Fibroblast of lung (primary cell): ENCODE results near the gene ALDH18A1. TPM values are rescaled to one million over a fixed set of nuclear protein-coding genes. Genes with fewer than 3 reads are reported as not detected.

Experiments
- DNase-seq, 2 donors: peaks; one replicate each; pipeline versions ENCODE4 v3.0.0 to v3.0.0-alpha.2; 2010; ENCODE audit warnings: low read depth in 2 of 2
- H2AFZ ChIP-seq: 2 replicates; pipeline ENCODE4 v1.5.1; 2012; ENCODE audit warnings: low read length, control low read depth, inconsistent platforms
- H3K27ac ChIP-seq: 2 replicates; pipeline ENCODE4 v1.5.1; 2011; ENCODE audit warnings: low read length, control low read depth; ENCODE audit not compliant: insufficient read depth
- H3K27me3 ChIP-seq: 2 replicates; pipeline ENCODE4 v1.5.1; 2011; ENCODE audit warnings: mild to moderate bottlenecking, low read length; ENCODE audit not compliant: control insufficient read depth, insufficient read depth
- H3K36me3 ChIP-seq: 2 replicates; pipeline ENCODE4 v1.5.1; 2011; ENCODE audit warnings: low read length; ENCODE audit not compliant: control insufficient read depth, insufficient read depth
- H3K4me1 ChIP-seq: 2 replicates; pipeline ENCODE4 v1.5.1; 2011; ENCODE audit warnings: low read length; ENCODE audit not compliant: control insufficient read depth, insufficient read depth; ENCODE audit errors: extremely low read depth
- H3K4me2 ChIP-seq: 2 replicates; pipeline ENCODE4 v1.5.1; 2011; ENCODE audit warnings: low read length, control low read depth; ENCODE audit not compliant: insufficient read depth; ENCODE audit errors: extremely low read depth
- H3K4me3 ChIP-seq, 4 experiments: fragments of 200-600 bp in 1 of 4; sonication (generic) in 1 of 4; replicated peaks in 1 of 4; 2 replicates each; pipeline ENCODE4 v1.5.1; 2011 to 2016; ENCODE audit warnings: low read length in 4 of 4, low read depth in 3 of 4, mild to moderate bottlenecking in 3 of 4, control low read depth in 2 of 4, inconsistent platforms in 1 of 4, mixed read lengths in 1 of 4; ENCODE audit not compliant: insufficient read depth in 1 of 4; ENCODE audit errors: control extremely low read depth in 1 of 4
- H3K79me2 ChIP-seq: 2 replicates; pipeline ENCODE4 v1.5.1; 2012; ENCODE audit warnings: mild to moderate bottlenecking, low read length, inconsistent platforms; ENCODE audit not compliant: control insufficient read depth, insufficient read depth
- H3K9ac ChIP-seq: 2 replicates; pipeline ENCODE4 v1.5.1; 2011; ENCODE audit warnings: mild to moderate bottlenecking, low read length, control low read depth; ENCODE audit not compliant: insufficient read depth
- H3K9me3 ChIP-seq: 2 replicates; pipeline ENCODE4 v1.5.1; 2012; ENCODE audit warnings: low read depth, low read length; ENCODE audit not compliant: control insufficient read depth, insufficient read depth
- H4K20me1 ChIP-seq: 2 replicates; pipeline ENCODE4 v1.5.1; 2011; ENCODE audit warnings: low read length; ENCODE audit not compliant: control insufficient read depth, insufficient read depth; ENCODE audit errors: extremely low read depth
- CTCF ChIP-seq, 2 donors: IDR thresholded peaks in 1 of 2; conservative IDR thresholded peaks in 1 of 2; 1 replicate in 1 of 2; 2 replicates in 1 of 2; pipeline ENCODE4 v1.5.1; 2011 to 2012; ENCODE audit warnings: low read length in 2 of 2, control low read depth in 1 of 2, inconsistent platforms in 1 of 2, low read depth in 1 of 2, mild to moderate bottlenecking in 1 of 2
- EZH2 ChIP-seq: IDR thresholded peaks from 2 replicates; pipeline ENCODE4 v1.5.1; 2012; ENCODE audit warnings: low read length, control low read depth, mild to moderate bottlenecking; ENCODE audit errors: missing control alignments
- polyA plus RNA-seq, 2 donors: library from polyadenylated mRNA; depleted of rRNA in 1 of 2; stranded (reverse) in 1 of 2; unstranded in 1 of 2; fragments of >200 nt; gene quantifications; 2 replicates each; pipeline ENCODE4 v1.2.1, GENCODE V29; 2011 to 2012; ENCODE audit warnings: missing spikeins in 1 of 2
- total RNA-seq: library from RNA; depleted of rRNA; stranded (reverse); fragments of >200 nt; gene quantifications from 2 replicates; pipeline ENCODE4 v1.2.1, GENCODE V29; 2014

ALDH18A1 gene
- total and polyA plus RNA-seq, 2 donors (not counting 1 experiment from before 2014, with no cell fraction given): 84.4 to 85.7 TPM

GRCh38 chr10:95618101-95618500 lies 38.4 kb downstream of the ALDH18A1 start:
- DNase-seq: no peak
- no peak overlapping the region for H3K4me2 ChIP-seq
- H3K79me2 ChIP-seq: no peaks in the 10 kb centered on the region
- H3K4me1 ChIP-seq: no peaks in the 10 kb centered on the region
- no peak for TF ChIP-seq EZH2
- no peak overlapping the region for H3K4me3 ChIP-seq
- no peaks in the 10 kb centered on the region for H4K20me1 ChIP-seq
- no peak overlapping the region for H3K27ac ChIP-seq
- peaks cover 15% of the 10 kb centered on the region for H3K36me3 ChIP-seq
- no peaks in the 10 kb centered on the region for H3K9me3 ChIP-seq
- H2AFZ ChIP-seq: no peak overlapping the region
- no peak overlapping the region for H3K9ac ChIP-seq
- no peaks in the 10 kb centered on the region for H3K27me3 ChIP-seq

GRCh38 chr10:95616446-95616845 lies 40.1 kb downstream of the ALDH18A1 start:
- Histone ChIP-seq H3K79me2 (no peaks in the 10 kb centered on the region), H3K4me2 (no peak overlapping the region), H3K27me3 (no peaks in the 10 kb centered on the region), H3K4me1 (no peaks in the 10 kb centered on the region), H2AFZ (no peak overlapping the region), H3K9ac (no peak overlapping the region), H4K20me1 (no peaks in the 10 kb centered on the region), H3K27ac (no peak overlapping the region), H3K36me3 (peaks cover 18% of the 10 kb centered on the region), H3K9me3 (no peaks in the 10 kb centered on the region), H3K4me3 (no peak overlapping the region)
- no peak for DNase-seq
- no peak for TF ChIP-seq EZH2

- H2AFZ ChIP-seq: no peak overlapping the region
- DNase-seq: no peak
- H3K27ac ChIP-seq: no peak overlapping the region
- no peaks in the 10 kb centered on the region for H4K20me1 ChIP-seq
- no peak overlapping the region for H3K4me2 ChIP-seq
- H3K9ac ChIP-seq: no peak overlapping the region
- TF ChIP-seq EZH2 (no peak), CTCF (conservative IDR thresholded peaks at IDR 0.05 in 1 of 2, IDR thresholded peaks at IDR 0.05 in 1 of 2; ENCODE audit: low read depth in 1 of 2, low read length in 2 of 2) (no peak)
- H3K36me3 ChIP-seq: peaks cover 24% of the 10 kb centered on the region
- no peaks in the 10 kb centered on the region for H3K9me3 ChIP-seq
- H3K27me3 ChIP-seq: no peaks in the 10 kb centered on the region
- no peaks in the 10 kb centered on the region for H3K79me2 ChIP-seq
- no peak overlapping the region for H3K4me3 ChIP-seq
- H3K4me1 ChIP-seq: no peaks in the 10 kb centered on the region
Observed at GRCh38 chr10:95613330-95613729, 43.2 kb downstream of the ALDH18A1 start.

- H3K36me3 ChIP-seq: peaks cover 21% of the 10 kb centered on the region
- no peak overlapping the region for H2AFZ ChIP-seq
- H4K20me1 ChIP-seq: no peaks in the 10 kb centered on the region
- no peaks in the 10 kb centered on the region for H3K79me2 ChIP-seq
- no peak for DNase-seq
- no peaks in the 10 kb centered on the region for H3K4me1 ChIP-seq
- no peak overlapping the region for H3K27ac ChIP-seq
- TF ChIP-seq EZH2 (no peak), CTCF (conservative IDR thresholded peaks at IDR 0.05 in 1 of 2, IDR thresholded peaks at IDR 0.05 in 1 of 2; ENCODE audit: low read depth in 1 of 2, low read length in 2 of 2) (no peak)
- H3K4me2 ChIP-seq: no peak overlapping the region
- no peak overlapping the region for H3K4me3 ChIP-seq
- H3K9ac ChIP-seq: no peak overlapping the region
- H3K9me3 ChIP-seq: no peaks in the 10 kb centered on the region
- no peaks in the 10 kb centered on the region for H3K27me3 ChIP-seq
Observed at GRCh38 chr10:95610727-95611126, 45.8 kb downstream of the ALDH18A1 start.
